HUDEP-2 (cell line): Measurements from ENCODE around the gene KYNU.
A peak's percentile ranks its signal among the peaks of the same experiment; 100 is the strongest.
"Not testable (repeated sequence)": the region's sequence is repeated elsewhere in the genome, so short reads cannot be mapped to it uniquely, and the experiment has no call there.

Source experiments
- DNase-seq, 76 experiments: peaks; one replicate each; lab custom pipeline; 2025; ENCODE audit not compliant: unreplicated experiment in 76 of 76; lab: John Stamatoyannopoulos, UW

Gene KYNU

GRCh38 chr2:142993771-142994170 is 116.3 kb downstream of the KYNU start:
- no peak for DNase-seq

- DNase-seq, result no peak
These were observed 117.2 kb downstream of the KYNU start for GRCh38 chr2:142994665-142995064.

- DNase-seq, result no peak
These were observed 119.8 kb downstream of the KYNU start for GRCh38 chr2:142997231-142997630.

GRCh38 chr2:143000599-143000998 is 123.1 kb downstream of the KYNU start:
- DNase-seq, result no peak

GRCh38 chr2:143001501-143001900 is 124.0 kb downstream of the KYNU start:
- no peak for DNase-seq

GRCh38 chr2:143015656-143016055 is 138.2 kb downstream of the KYNU start:
- no peak for DNase-seq

- DNase-seq, result no peak
These were observed 149.1 kb downstream of the KYNU start for GRCh38 chr2:143026411-143027054.

- DNase-seq, result no peak
These were observed 151.7 kb downstream of the KYNU start for GRCh38 chr2:143029141-143029540.

- no peak for DNase-seq
These were observed 152.7 kb downstream of the KYNU start for GRCh38 chr2:143030127-143030526.

GRCh38 chr2:143034292-143035074 is 157.0 kb downstream of the KYNU start:
- peak in 54 of 76 experiments; percentile 1 to 80 (median 60) for DNase-seq

GRCh38 chr2:143051465-143051864 is 174.0 kb downstream of the KYNU start:
- DNase-seq, result no peak

- DNase-seq, result not testable (repeated sequence)
These were observed 176.0 kb downstream of the KYNU start for GRCh38 chr2:143053437-143053836.

GRCh38 chr2:143056550-143056949 is 179.1 kb downstream of the KYNU start:
- DNase-seq, result no peak

- no peak for DNase-seq
These were observed 181.4 kb downstream of the KYNU start for GRCh38 chr2:143058851-143059250.

GRCh38 chr2:143063612-143064200 is 186.2 kb downstream of the KYNU start:
- DNase-seq, result no peak

- no peak for DNase-seq
These were observed 190.6 kb downstream of the KYNU start for GRCh38 chr2:143068094-143068493.

- no peak for DNase-seq
These were observed 191.0 kb downstream of the KYNU start for GRCh38 chr2:143068509-143068908.

- DNase-seq, result no peak
These were observed 193.2 kb downstream of the KYNU start for GRCh38 chr2:143070704-143071103.

- DNase-seq, result no peak
These were observed 193.9 kb downstream of the KYNU start for GRCh38 chr2:143071185-143071876.

- DNase-seq, result not testable (repeated sequence)
These were observed 197.4 kb downstream of the KYNU start for GRCh38 chr2:143074913-143075312.

GRCh38 chr2:143075711-143076110 is 198.2 kb downstream of the KYNU start:
- no peak for DNase-seq
